CD4-positive, alpha-beta T cell treated with Interleukin-17A for 1 hour (primary cell): Measurements from ENCODE around the gene CCSAP.

ENCODE experiments used
- DNase-seq: peaks from one replicate; pipeline ENCODE4 v3.0.0-alpha.2; 2020

The CCSAP gene

GRCh38 chr1:229285440-229285839, 57.4 kb downstream of the CCSAP start:
- DNase-seq = no peak

GRCh38 chr1:229284887-229285286, 58.0 kb downstream of the CCSAP start:
- no peak for DNase-seq

GRCh38 chr1:229283183-229283611, 59.6 kb downstream of the CCSAP start:
- DNase-seq = no peak

GRCh38 chr1:229282295-229282823, 60.5 kb downstream of the CCSAP start:
- no peak for DNase-seq

- DNase-seq = no peak
Observed at GRCh38 chr1:229281339-229281926, 61.4 kb downstream of the CCSAP start.

GRCh38 chr1:229280921-229281320, 61.9 kb downstream of the CCSAP start:
- no peak for DNase-seq

- no peak for DNase-seq
Observed at GRCh38 chr1:229280037-229280828, 62.6 kb downstream of the CCSAP start.

GRCh38 chr1:229279242-229279641, 63.6 kb downstream of the CCSAP start:
- DNase-seq = no peak

GRCh38 chr1:229278120-229278741, 64.6 kb downstream of the CCSAP start:
- DNase-seq = no peak

GRCh38 chr1:229275005-229275404, 67.8 kb downstream of the CCSAP start:
- DNase-seq = no peak

GRCh38 chr1:229273507-229274232, 69.2 kb downstream of the CCSAP start:
- DNase-seq = no peak

GRCh38 chr1:229272164-229273158, 70.4 kb downstream of the CCSAP start:
- no peak for DNase-seq

GRCh38 chr1:229271448-229272159, 71.2 kb downstream of the CCSAP start:
- DNase-seq = peak; percentile 43
